RKO (cell line): ENCODE data around the gene HEATR5A.
"Not testable (repeated sequence)": the region's sequence is repeated elsewhere in the genome, so short reads cannot be mapped to it uniquely, and the experiment has no call there.

Experiments used
- DNase-seq: peaks from one replicate; pipeline ENCODE4 v3.0.0-alpha.2; 2016; ENCODE audit warnings: low spot score

Gene HEATR5A

DNA sequence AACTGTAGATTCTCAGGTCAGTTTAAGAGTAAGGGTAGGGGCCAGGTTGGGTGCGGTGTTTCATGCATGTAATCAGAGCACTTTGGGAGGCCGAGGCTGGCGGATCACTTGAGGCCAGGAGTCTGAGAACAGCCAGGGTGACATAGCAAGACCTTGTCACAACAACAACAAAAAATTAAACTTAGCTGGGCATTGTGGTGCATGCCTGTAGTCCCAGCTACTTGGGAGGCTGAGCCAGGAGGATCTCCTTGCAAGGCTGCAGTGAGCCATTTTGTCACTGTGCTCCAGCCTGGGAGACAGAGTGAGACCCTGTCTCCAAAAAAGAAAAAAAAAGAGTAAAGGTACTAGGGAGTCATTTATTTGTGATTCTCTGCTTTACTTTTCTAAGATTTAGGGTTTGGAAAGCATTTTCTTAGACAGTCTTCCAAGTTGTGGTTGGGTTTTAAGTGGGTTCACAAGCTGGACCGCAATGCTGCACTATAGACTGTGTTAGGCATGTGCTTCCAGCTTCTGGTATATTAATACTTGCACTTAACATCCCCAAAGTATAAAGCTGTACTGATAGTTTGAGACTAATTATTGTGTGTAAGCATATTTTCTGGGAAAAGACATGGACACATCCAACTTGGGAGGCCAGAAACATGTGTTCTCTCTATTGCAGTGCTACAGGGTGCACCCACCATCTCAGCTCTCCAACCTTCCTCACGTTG is 163.7 kb downstream of the HEATR5A start:
- no peak for DNase-seq

DNA sequence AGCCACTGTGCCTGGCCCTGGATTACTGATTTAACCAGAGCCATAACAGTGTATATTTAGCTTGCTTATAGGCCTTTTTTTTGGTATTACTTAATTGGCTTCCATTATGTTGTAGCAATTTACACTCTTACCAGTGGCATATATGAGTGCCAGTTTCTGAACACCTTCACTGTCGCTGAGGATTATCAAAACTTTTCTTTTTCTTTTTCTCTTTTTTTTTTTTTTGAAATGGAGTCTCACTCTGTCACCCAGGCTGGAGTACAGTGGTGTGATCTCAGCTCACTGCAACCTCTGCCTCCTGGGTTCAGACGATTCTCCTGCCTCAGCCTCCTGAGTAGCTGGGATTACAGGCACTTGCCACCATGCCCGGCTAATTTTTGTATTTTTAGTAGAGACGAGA is 164.4 kb downstream of the HEATR5A start:
- DNase-seq: not testable (repeated sequence)

DNA sequence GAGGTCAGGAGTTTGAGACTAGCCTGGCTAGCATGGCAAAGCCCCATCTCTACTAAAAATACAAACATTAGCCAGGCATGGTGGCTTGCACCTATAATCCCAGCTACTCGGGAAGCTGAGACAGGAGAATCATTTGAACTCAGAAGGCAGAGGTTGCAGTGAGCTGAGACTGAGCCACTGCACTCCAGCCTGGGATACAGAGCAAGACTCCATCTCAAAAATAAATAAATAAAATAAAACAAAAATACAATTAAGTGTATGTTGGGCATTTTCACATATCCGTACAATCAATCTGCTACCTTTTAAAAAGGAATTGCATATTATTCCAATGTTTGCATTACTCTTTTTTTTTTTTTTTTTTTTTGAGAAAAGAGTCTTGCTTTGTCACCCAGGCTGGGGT is 165.1 kb downstream of the HEATR5A start:
- no peak for DNase-seq

DNA sequence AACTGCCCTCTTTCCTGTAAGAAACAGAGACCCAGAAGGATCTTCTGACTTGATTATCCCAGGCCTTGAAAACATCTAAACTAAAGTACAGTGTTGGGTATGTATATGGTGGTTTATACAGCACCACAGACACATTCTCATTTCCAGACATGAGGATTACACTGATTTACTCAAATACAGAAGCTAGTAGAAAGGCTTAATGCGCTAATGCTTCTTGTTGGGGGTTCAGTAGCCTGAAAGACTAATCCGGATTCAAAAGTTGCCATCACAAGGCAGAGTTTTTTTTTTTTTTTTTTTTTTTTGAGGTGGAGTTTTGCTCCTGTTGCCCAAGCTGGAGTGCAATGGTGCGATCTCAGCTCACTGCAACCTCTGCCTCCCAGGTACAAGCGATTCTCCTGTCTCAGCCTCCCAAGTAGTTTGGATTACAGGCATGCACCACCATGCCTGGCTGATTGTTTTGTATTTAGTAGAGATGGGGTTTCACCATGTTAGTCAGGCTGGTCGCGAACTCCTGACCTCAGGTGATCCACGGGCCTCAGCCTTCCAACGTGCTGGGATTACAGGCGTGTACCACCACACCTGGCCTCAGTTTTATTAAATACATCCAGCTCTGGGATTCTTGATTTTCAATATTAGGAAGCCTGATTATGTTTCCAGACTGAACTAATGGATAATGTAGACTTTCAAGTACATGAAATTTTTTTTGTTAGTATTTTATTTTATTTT is 166.4 kb downstream of the HEATR5A start:
- no peak for DNase-seq

DNA sequence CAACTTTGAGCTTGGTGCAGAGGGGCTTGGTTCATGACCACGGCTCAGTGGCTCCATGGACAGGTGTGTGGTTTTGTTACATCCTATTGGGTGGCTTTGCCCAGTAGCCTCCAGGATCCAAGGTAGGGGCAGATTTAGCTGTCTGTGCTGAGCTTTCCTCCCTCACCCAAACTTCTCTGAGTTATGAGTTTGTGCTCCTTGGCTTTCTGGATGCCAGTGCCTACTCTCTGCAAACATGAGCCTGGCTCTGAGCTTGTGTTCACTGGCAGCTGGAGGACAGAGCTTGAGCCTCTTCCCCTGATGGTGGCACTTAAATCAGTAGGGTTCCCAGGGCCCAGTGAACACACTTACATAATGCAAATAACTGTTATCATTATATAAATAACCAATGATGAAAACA is 167.5 kb downstream of the HEATR5A start:
- no peak for DNase-seq

DNA sequence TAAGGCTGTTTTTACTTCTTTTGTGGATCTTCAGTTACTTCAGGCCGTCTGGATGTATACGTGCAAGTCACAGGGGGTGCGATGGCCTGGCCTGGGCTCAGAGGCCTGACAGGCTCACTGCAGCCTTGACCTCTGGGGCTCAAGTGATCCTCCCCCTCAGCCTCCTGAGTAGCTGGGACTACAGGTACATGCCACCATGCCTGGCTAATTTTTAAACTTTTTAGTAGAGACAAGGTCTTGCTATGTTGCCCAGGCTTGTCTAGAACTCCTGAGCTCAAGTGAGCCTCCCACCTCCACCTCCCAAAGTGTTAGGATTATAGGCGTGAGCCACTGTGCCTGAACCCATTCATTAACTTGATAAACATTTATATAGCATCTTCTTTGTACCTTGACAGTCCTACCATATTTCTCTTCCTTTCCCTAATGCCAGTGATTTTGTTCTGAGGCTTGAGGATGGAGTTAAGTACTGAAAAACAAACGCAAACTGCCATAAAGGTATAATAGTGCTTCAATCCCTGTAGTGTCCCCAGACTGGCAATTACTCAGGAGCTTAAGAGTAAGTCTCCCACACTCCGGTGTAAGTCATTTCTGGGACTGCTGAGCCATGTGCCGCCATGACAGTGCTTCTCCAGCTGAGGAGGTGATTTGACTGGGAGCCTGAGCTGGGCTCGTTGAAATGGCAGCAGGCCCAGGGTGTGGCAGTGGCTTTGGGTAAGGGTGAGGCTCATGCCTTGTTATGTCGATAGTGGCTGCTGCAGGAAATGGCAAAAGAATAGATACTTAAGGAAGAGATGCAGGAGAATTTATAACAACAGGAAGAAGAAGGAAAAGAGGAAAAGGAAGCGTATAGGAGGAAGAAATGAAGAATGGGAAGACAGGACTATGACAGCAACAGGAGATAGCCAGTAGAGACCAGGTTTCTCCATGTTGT is 169.1 kb downstream of the HEATR5A start:
- no peak for DNase-seq

DNA sequence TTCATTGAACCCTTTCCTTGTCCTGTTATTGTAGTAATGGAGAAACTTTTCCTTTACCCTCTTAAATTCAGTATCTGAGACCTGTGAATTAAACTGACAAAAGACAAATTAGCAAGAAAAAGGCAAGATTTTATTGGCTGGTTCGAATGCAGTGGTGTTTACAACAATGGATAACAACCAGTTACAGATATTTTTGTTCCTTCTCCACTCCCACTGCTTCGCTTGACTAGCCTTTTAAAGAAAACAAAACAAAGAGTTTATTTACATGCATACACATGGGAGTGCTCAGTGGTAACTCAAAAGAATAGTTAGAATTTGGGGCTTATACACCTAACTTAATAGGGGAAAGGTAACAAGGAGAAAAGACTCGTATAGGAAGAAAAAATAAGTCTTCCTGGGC is 175.7 kb downstream of the HEATR5A start:
- DNase-seq: no peak

DNA sequence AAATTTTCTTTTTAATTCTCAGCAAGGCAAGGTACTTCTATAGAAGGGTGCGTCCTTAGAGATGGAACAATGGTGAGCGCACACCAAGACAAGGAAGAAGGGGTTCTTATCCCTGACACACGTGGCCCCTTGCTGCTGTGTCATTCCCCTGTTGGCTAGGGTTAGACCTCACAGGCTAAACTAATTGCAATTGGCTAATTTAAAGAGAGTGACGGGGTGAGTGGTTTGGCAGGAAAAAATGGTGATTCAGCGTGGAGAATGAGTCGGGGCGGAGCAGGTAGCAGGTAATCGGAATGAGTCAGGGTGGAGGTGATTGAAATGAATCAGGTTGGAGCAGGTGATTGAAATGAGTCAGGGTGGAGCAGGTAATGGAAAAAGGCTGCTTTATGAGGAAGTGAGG is 176.5 kb downstream of the HEATR5A start:
- peak; percentile 6 for DNase-seq

DNA sequence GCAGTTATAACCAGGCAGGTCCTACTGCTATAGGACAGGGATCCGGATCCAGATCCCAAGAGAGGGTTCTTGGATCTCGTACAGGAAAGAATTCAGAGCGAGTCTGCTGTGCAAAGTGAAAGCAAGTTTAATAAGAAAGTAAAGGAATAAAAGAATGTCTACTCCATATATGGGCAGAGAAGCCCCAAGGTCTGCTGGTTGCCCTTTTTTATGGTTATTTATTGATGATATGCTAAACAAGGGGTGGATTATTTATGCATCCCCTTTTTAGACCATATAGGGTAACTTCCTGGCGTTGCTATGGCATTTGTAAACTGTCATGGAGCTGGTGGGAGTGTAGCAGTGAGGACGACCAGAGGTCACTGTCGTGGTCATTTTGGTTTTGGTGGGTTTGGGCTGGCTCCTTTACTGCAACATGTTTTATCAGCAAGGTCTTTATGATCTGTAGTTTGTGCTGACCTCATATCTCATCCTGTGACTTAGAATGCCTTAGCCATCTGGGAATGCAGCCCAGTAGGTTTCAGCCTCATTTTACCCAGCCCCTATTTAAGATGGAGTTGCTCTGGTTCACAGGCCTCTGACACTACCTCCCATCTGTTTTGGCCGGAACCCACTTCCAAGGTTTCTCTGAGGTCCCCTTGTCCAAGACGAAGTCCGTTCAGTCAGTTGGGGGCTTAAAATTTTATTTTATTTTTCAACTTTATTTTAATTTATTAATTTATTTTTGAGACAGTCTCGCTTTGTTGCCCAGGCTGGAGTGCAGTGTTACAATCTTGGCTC is 178.0 kb downstream of the HEATR5A start:
- not testable (repeated sequence) for DNase-seq
